ENCODE results near the gene NOC3L. TPM values are rescaled to one million over a fixed set of nuclear protein-coding genes. Genes with fewer than 3 reads are reported as not detected.

NOC3L gene
- total and polyA plus RNA-seq, 9 of the 15 experiments (the other 6 are each of a cell fraction or from before 2014, with no cell fraction given), result 23.8 to 57.6 (median 32.6) TPM

DNA sequence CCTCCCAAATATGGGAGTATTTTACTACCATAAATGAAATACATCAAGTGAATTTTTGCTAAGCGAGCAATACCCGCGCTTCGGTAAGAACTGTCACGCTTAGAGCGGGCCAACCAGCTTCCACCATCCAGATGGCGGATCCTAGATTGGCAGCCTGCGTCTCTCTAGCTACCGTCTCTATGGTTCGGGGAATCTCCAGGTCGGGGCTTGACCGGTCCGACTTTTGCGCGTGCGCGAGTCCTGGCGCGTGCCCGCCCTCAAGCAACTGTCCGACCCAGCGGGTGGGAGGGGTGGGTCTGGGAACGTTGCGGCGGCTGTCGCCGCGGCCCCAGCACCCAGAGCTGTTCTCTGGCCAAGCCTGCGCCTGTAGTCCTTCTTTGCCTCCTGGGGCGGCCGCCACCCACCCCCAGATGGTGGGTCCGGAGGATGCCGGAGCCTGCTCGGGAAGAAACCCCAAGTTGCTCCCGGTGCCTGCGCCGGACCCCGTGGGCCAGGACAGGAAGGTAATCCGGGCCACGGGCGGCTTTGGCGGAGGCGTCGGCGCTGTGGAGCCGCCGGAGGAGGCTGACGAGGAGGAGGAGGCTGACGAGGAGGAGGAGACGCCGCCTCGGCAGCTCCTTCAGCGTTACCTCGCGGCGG is 39.6 kb upstream of the NOC3L start, which contains the start of gene TBC1D12 (continued):
- TF ChIP-seq ELF2 (CRISPR knock-in tag; IDR thresholded peaks at IDR 0.05) (no peak), NEUROD1 (IDR thresholded peaks at IDR 0.05; ENCODE audit: borderline replicate concordance, low read depth, low read length, partially characterized antibody) (no peak), KDM4B (IDR thresholded peaks at IDR 0.05; ENCODE audit: borderline replicate concordance in 2 of 2, low read depth in 1 of 2) (no peak), MTA1 (IDR thresholded peaks at IDR 0.05; ENCODE audit: borderline replicate concordance) (no peak), ZNF184 (CRISPR knock-in tag; IDR thresholded peaks at IDR 0.05) (no peak), FUS (optimal IDR thresholded peaks at IDR 0.05; ENCODE audit: low read depth, low read length) (no peak), POLR3G (IDR thresholded peaks at IDR 0.05; ENCODE audit: extremely low read depth, insufficient read length, insufficient replicate concordance) (no peak), XRCC3 (IDR thresholded peaks at IDR 0.05) (no peak), TAF7 (tag; IDR thresholded peaks at IDR 0.05) (no peak), HLTF (IDR thresholded peaks at IDR 0.05) (no peak), CHD4 (IDR thresholded peaks at IDR 0.05; ENCODE audit: insufficient read depth, insufficient replicate concordance, low read depth, low read length, poor library complexity, severe bottlenecking) (no peak), CREBBP (IDR thresholded peaks at IDR 0.05; ENCODE audit: low read depth, low read length) (no peak), MED1 (CRISPR knock-in tag; IDR thresholded peaks at IDR 0.05; ENCODE audit: borderline replicate concordance) (no peak)
- TF ChIP-seq, protein P1, sequence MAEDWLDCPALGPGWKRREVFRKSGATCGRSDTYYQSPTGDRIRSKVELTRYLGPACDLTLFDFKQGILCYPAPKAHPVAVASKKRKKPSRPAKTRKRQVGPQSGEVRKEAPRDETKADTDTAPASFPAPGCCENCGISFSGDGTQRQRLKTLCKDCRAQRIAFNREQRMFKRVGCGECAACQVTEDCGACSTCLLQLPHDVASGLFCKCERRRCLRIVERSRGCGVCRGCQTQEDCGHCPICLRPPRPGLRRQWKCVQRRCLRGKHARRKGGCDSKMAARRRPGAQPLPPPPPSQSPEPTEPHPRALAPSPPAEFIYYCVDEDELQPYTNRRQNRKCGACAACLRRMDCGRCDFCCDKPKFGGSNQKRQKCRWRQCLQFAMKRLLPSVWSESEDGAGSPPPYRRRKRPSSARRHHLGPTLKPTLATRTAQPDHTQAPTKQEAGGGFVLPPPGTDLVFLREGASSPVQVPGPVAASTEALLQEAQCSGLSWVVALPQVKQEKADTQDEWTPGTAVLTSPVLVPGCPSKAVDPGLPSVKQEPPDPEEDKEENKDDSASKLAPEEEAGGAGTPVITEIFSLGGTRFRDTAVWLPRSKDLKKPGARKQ (CRISPR knock-in tag; IDR thresholded peaks at IDR 0.05), result no peak
- TF ChIP-seq, protein P2, sequence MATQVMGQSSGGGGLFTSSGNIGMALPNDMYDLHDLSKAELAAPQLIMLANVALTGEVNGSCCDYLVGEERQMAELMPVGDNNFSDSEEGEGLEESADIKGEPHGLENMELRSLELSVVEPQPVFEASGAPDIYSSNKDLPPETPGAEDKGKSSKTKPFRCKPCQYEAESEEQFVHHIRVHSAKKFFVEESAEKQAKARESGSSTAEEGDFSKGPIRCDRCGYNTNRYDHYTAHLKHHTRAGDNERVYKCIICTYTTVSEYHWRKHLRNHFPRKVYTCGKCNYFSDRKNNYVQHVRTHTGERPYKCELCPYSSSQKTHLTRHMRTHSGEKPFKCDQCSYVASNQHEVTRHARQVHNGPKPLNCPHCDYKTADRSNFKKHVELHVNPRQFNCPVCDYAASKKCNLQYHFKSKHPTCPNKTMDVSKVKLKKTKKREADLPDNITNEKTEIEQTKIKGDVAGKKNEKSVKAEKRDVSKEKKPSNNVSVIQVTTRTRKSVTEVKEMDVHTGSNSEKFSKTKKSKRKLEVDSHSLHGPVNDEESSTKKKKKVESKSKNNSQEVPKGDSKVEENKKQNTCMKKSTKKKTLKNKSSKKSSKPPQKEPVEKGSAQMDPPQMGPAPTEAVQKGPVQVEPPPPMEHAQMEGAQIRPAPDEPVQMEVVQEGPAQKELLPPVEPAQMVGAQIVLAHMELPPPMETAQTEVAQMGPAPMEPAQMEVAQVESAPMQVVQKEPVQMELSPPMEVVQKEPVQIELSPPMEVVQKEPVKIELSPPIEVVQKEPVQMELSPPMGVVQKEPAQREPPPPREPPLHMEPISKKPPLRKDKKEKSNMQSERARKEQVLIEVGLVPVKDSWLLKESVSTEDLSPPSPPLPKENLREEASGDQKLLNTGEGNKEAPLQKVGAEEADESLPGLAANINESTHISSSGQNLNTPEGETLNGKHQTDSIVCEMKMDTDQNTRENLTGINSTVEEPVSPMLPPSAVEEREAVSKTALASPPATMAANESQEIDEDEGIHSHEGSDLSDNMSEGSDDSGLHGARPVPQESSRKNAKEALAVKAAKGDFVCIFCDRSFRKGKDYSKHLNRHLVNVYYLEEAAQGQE (IDR thresholded peaks at IDR 0.05; ENCODE audit: borderline replicate concordance), result no peak
- TF ChIP-seq, protein P2 (CRISPR knock-in tag; IDR thresholded peaks at IDR 0.05; ENCODE audit: low read depth), result no peak
- TF ChIP-seq, protein P3, sequence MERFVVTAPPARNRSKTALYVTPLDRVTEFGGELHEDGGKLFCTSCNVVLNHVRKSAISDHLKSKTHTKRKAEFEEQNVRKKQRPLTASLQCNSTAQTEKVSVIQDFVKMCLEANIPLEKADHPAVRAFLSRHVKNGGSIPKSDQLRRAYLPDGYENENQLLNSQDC (CRISPR knock-in tag; IDR thresholded peaks at IDR 0.05), result no peak
